ENCODE measurements around the gene KIAA1671.

- no peak for TF ChIP-seq EZH2 (IDR thresholded peaks at IDR 0.05; ENCODE audit: borderline replicate concordance, insufficient read depth, low read depth, low read length, poor library complexity, severe bottlenecking)
- TF ChIP-seq CTCF (IDR thresholded peaks at IDR 0.05), result no peak
These were observed 158.0 kb downstream of the KIAA1671 start for GRCh38 chr22:25110596-25110845.
